Fibroblast of villous mesenchyme (primary cell): ENCODE results near the gene SH3TC1. TPM values are rescaled to one million over a fixed set of nuclear protein-coding genes. Genes with fewer than 3 reads are reported as not detected.
A peak's percentile ranks its signal among the peaks of the same experiment; 100 is the strongest.

Experiments
- DNase-seq: peaks from one replicate; pipeline ENCODE4 v3.0.0-alpha.2; 2010; ENCODE audit warnings: low read depth
- H3K4me3 ChIP-seq: 2 replicates; pipeline ENCODE4 v1.5.1; 2011; ENCODE audit warnings: low read depth, mild to moderate bottlenecking, low read length
- CTCF ChIP-seq: IDR thresholded peaks from 2 replicates; pipeline ENCODE4 v1.5.1; 2012; ENCODE audit warnings: low read depth, mild to moderate bottlenecking, low read length; ENCODE audit not compliant: insufficient read depth
- total RNA-seq: library from RNA; depleted of rRNA; stranded (reverse); fragments of >200 nt; gene quantifications from 2 replicates; pipeline ENCODE4 v1.2.3, GENCODE V29; 2012

SH3TC1 gene
- total RNA-seq, 1 donor = 3.9 TPM

GRCh38 chr4:8158710-8159536 is 40.2 kb upstream of the SH3TC1 start, which contains the start of gene ABLIM2:
Gene ABLIM2 (minus strand): TSS chr4:8158813. CDS start chr4:8158689, 124 bp downstream.
- DNase-seq = peak; percentile 98
- TF ChIP-seq CTCF = no peak
- H3K4me3 ChIP-seq = peak within 1 kb of the TSS; percentile 94

- H3K4me3 ChIP-seq = peak overlapping the region; percentile 94
- TF ChIP-seq CTCF = no peak
- DNase-seq = no peak
Measured at GRCh38 chr4:8159537-8160232, 39.4 kb upstream of the SH3TC1 start.

- H3K4me3 ChIP-seq = no peak overlapping the region
- DNase-seq = no peak
- no peak for TF ChIP-seq CTCF
Measured at GRCh38 chr4:8160233-8160560, 38.9 kb upstream of the SH3TC1 start.

GRCh38 chr4:8160572-8160971 is 38.5 kb upstream of the SH3TC1 start:
- no peak for TF ChIP-seq CTCF
- H3K4me3 ChIP-seq = no peak overlapping the region
- DNase-seq = no peak

GRCh38 chr4:8162625-8163024 is 36.5 kb upstream of the SH3TC1 start:
- no peak for DNase-seq
- TF ChIP-seq CTCF = no peak
- no peak overlapping the region for H3K4me3 ChIP-seq

- no peak overlapping the region for H3K4me3 ChIP-seq
- DNase-seq = no peak
- no peak for TF ChIP-seq CTCF
Measured at GRCh38 chr4:8163026-8163425, 36.1 kb upstream of the SH3TC1 start.
